ENCODE data around the gene LRSAM1. TPM values are rescaled to one million over a fixed set of nuclear protein-coding genes. Genes with fewer than 3 reads are reported as not detected.

Gene LRSAM1
- total RNA-seq, 1 donor from 2014 or later = 25.9 TPM

DNA sequence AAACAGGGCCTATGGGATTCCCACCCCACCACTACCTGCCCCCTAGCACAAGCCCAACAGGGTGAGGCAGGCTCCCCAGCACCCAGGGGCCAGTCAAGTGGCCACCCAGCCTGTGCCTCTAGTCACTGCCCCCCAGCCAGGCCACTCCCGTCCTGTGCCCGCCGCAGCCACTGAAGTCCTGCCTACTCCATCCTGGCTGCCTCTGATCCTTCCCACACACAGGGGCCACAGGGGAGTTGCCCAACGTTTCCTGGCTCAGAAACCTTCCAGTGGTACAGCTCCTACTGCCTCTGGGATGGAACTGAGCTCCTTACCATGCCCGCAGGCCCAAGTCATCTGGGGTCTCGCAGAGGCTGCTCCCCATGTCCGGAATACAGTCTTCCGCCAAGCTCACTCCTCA lies 90.6 kb downstream of the LRSAM1 start:
- H3K4me1 ChIP-seq = peaks cover 100% of the 10 kb centered on the region
- ATAC-seq (peak in 1 of 2 donors; percentile 3), DNase-seq (no peak)

DNA sequence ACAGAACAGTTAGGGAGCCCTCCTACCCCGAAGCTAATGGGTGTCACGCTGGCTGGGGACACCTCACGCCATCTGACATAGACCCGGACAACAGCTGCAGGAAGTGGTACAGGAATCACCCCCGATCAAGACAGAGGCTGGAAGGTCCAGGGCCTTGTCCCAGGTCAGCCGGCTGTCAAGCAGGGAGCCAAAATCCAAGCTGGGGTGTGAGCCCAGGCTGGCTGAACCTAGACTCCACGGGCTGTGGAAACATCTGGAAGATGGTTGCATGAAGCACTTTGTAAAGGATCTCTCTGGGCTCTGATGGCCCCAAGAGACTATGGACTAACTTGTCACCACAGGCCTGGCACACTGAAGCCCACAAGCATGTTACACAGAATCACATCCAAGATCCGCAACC lies 91.9 kb downstream of the LRSAM1 start:
- Histone ChIP-seq H3K9me3 (no peaks in the 10 kb centered on the region), H3K27ac (peak overlapping the region; percentile 80), H3K4me1 (peaks cover 100% of the 10 kb centered on the region), H3K27me3 (ENCODE audit: low read depth) (no peaks in the 10 kb centered on the region), H3K4me3 (no peak overlapping the region), H3K36me3 (peaks cover 5% of the 10 kb centered on the region)
- no peak for ATAC-seq
- no peak for DNase-seq
- TF ChIP-seq, protein P1, sequence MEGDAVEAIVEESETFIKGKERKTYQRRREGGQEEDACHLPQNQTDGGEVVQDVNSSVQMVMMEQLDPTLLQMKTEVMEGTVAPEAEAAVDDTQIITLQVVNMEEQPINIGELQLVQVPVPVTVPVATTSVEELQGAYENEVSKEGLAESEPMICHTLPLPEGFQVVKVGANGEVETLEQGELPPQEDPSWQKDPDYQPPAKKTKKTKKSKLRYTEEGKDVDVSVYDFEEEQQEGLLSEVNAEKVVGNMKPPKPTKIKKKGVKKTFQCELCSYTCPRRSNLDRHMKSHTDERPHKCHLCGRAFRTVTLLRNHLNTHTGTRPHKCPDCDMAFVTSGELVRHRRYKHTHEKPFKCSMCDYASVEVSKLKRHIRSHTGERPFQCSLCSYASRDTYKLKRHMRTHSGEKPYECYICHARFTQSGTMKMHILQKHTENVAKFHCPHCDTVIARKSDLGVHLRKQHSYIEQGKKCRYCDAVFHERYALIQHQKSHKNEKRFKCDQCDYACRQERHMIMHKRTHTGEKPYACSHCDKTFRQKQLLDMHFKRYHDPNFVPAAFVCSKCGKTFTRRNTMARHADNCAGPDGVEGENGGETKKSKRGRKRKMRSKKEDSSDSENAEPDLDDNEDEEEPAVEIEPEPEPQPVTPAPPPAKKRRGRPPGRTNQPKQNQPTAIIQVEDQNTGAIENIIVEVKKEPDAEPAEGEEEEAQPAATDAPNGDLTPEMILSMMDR (IDR thresholded peaks at IDR 0.05) = no peak
- intact Hi-C loops (cut with DNase I) = no loop called here

More for the DNA sequence above, 90.6 kb downstream of the LRSAM1 start:
- H3K27me3 ChIP-seq (ENCODE audit: low read depth) = no peaks in the 10 kb centered on the region
- no peaks in the 10 kb centered on the region for H3K9me3 ChIP-seq
- TF ChIP-seq, protein P1 (IDR thresholded peaks at IDR 0.05) = no peak
- H3K4me3 ChIP-seq = no peak overlapping the region
- H3K36me3 ChIP-seq = no peaks in the 10 kb centered on the region
- H3K27ac ChIP-seq = peak overlapping the region; percentile 80
- intact Hi-C loops (cut with DNase I) = no loop called here

DNA sequence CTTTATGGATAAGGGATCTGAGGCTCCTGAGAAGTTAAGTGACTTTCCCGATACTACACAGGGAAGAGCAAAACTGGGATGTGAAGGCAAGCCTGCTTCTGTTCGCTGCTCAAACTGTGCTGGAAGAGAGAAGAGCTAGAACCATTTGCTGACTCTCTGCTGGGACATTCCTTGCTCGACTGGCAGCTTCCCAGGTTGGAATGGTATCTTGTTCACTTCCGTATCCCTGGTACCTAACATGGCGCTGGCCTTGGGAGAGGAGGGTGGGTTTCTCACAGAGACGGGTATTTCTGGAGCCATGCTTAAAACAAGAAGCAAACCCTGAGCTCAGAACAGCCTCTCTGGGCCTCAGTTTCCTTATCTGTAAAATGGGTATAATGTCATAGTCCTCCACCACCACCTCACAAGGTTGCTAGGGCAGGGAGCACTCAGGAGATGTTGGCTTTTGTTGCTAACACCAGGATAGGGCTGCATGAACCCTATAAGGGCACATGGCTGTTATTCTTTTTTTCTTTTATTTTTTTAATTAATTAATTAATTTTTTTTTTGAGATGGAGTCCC lies 92.7 kb downstream of the LRSAM1 start:
- intact Hi-C loops (cut with DNase I) = no loop called here
- DNase-seq (no peak), ATAC-seq (no peak)
- H3K36me3 ChIP-seq = peaks cover 7% of the 10 kb centered on the region
- H3K9me3 ChIP-seq = no peaks in the 10 kb centered on the region
- no peak overlapping the region for H3K4me3 ChIP-seq
- H3K27me3 ChIP-seq (ENCODE audit: low read depth) = no peaks in the 10 kb centered on the region
- H3K4me1 ChIP-seq = peaks cover 99% of the 10 kb centered on the region
- peak overlapping the region; percentile 80 for H3K27ac ChIP-seq
- TF ChIP-seq, protein P1 (IDR thresholded peaks at IDR 0.05) = no peak

DNA sequence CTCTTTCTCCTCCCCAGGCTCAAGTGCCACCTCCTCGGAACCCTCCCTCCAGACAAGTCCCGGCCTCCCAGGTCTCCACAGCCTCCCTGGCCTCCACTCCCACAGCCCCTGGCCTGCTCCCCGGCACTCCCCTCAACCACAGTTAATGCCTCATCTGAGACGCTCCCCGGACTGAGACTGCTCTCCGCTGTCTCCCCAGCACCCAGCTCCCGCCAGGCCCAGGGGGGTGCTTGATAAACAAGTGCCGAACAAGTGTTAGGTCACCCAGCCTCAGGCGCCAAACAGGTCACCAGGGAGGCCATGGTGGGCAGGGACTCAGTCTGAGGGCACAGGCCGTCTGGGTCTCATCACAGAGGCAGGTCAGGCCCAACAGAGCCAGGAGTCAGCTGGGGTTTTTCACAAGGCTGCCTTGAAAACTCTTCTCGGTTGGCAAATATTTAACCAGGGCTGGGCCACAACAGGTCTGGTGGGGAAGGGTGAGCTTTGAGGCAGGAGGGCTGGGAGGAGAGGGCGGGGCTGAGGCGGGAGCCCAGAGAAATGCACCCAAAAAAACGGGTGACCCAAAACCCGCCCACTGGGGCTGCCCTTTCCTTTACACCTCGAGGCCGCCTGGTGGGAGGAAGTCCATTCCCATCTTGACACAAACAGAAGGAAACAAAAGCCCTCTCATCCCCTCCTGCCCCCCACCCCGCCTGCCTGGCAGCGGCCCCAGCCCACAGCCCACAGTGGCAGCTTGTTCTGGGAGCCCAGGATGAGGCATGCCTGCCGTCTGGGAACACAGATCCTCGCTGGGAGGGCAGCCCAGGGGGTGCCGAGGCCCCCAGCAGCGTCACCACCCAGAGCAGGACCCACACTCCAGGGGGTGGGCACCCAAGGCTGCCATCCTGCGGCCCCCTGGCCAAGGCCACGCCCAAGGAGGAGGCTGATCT lies 94.2 kb downstream of the LRSAM1 start:
- no peaks in the 10 kb centered on the region for H3K27me3 ChIP-seq (ENCODE audit: low read depth)
- no peaks in the 10 kb centered on the region for H3K9me3 ChIP-seq
- H3K4me3 ChIP-seq = no peak overlapping the region
- H3K27ac ChIP-seq = peak overlapping the region; percentile 80
- peaks cover 97% of the 10 kb centered on the region for H3K4me1 ChIP-seq
- TF ChIP-seq, protein P1 (IDR thresholded peaks at IDR 0.05) = no peak
- intact Hi-C loops (cut with DNase I) = no loop called here
- peak; percentile 87 for DNase-seq
- peaks cover 13% of the 10 kb centered on the region for H3K36me3 ChIP-seq
- peak; percentile 84 to 87 for ATAC-seq

DNA sequence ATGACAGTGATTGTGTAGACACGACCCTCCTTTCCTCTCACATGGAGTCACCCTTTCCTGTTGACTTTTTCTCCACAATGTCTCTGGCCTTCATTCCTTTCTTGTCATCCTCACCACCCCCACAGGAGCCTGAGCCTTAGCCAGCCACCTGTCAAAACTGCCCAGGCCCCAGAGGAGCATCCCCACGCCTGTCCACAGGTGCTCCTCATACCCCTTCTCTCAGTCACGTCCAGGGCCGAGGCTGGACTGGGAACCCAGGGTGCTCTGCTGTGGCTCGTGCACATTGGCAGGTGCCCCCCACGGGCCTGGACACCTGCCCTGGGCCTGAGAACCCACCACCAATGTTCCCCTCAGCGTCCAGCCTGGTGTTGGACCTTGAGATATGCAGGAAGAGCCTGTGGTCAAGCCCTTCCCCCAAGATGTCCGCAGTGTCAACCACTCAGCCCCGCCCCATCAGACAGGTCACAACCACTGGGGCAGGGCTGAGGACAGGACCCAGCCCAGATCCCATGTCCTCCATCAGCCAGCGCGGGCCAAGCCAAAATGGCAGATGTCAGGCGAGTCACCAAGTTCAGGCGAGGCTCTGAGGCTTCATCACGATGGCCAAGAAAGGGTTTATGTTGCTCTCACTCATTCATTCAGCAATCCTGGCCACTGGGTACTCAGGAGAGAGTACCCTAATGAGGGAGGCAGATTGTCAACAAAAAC lies 95.0 kb downstream of the LRSAM1 start:
- peaks cover 97% of the 10 kb centered on the region for H3K4me1 ChIP-seq
- H3K4me3 ChIP-seq = no peak overlapping the region
- no peaks in the 10 kb centered on the region for H3K9me3 ChIP-seq
- intact Hi-C loops (cut with DNase I) = no loop called here
- DNase-seq (no peak), ATAC-seq (no peak)
- peaks cover 13% of the 10 kb centered on the region for H3K36me3 ChIP-seq
- TF ChIP-seq, protein P1 (IDR thresholded peaks at IDR 0.05) = no peak
- H3K27me3 ChIP-seq (ENCODE audit: low read depth) = no peaks in the 10 kb centered on the region
- peak overlapping the region; percentile 80 for H3K27ac ChIP-seq
